GM23338 (cell line): Measurements from ENCODE around the gene C22orf23.

Experiments used
- CREB1 ChIP-seq: fragments of 250-450 bp; sonication (Bioruptor Pico); IDR thresholded peaks from 2 replicates; pipeline ENCODE4 v1.5.0; 2020; ENCODE audit warnings: low read depth, mild to moderate bottlenecking, moderate library complexity
- CTCF ChIP-seq, 2 experiments: fragments of 200-600 bp in 1 of 2; sonication (generic) in 1 of 2; conservative IDR thresholded peaks; 2 replicates each; pipeline versions ENCODE4 v1.5.1 to v1.6.1; 2016 to 2017; ENCODE audit warnings: antibody characterized with exemption in 2 of 2, low read depth in 2 of 2, mild to moderate bottlenecking in 2 of 2, moderate library complexity in 1 of 2
- EZH2 ChIP-seq: fragments of 200-600 bp; sonication (generic); IDR thresholded peaks from one replicate; pipeline ENCODE4 v1.8.0; 2017; ENCODE audit warnings: antibody characterized with exemption, mild to moderate bottlenecking, low read depth; ENCODE audit not compliant: unreplicated experiment
- JUNB ChIP-seq: IDR thresholded peaks from one replicate; pipeline ENCODE4 v1.6.1; 2016; ENCODE audit warnings: antibody characterized with exemption; ENCODE audit not compliant: unreplicated experiment
- POLR2AphosphoS5 ChIP-seq: IDR thresholded peaks from 2 replicates; pipeline ENCODE4 v1.6.1; 2016; ENCODE audit warnings: antibody characterized with exemption, low read depth
- REST ChIP-seq: IDR thresholded peaks from one replicate; pipeline ENCODE4 v1.6.1; 2018; ENCODE audit warnings: antibody characterized with exemption; ENCODE audit not compliant: unreplicated experiment

DNA sequence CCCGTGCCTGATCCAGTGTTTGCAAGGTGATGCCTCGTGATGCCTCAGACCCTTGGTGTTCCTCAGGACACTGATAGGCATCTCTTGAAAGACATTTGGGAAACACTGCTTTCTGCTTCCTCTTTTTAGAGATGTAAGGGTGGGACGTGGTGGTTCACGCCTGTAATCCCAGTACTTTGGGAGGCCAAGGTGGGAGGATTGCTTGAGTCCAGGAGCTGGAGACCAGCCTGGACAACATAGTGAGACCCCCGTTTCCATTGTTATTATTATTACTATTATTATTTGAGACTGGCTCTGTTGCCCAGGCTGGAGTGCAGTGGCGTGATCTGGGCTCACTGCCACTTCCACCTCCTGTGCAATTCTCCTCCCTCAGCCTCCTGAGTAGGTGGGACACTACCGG is 37.5 kb upstream of the C22orf23 start:
- TF ChIP-seq EZH2 (no peak), CTCF (conservative IDR thresholded peaks at IDR 0.05; ENCODE audit: low read depth in 2 of 2) (no peak), POLR2AphosphoS5 (no peak), JUNB (no peak), REST (no peak), CREB1 (no peak)
